Raji (cell line): ENCODE results near the gene DEAF1.

Source experiments
- POLR2A ChIP-seq: IDR thresholded peaks from 2 replicates; pipeline ENCODE4 v1.6.1; 2011; ENCODE audit warnings: low read depth, low read length, control low read depth; ENCODE audit not compliant: insufficient read depth

Gene DEAF1

DNA sequence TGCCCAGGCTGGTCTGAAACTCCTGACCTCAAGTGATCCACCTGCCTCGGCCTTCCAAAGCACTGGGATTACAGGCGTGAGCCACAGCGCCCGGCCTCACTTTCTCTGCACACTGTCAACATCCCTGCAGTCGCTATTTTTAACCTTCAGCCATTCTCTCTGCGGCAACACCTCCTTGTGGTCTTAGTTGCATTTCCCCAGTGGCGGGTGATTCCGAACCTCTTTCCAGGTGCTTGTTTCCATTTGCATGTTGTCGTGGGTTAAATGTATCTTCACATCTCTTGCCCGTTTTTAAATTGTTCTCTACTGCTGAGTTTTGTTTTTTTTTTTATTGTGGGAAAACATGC is 65.8 kb downstream of the DEAF1 start:
- no peak for TF ChIP-seq POLR2A

DNA sequence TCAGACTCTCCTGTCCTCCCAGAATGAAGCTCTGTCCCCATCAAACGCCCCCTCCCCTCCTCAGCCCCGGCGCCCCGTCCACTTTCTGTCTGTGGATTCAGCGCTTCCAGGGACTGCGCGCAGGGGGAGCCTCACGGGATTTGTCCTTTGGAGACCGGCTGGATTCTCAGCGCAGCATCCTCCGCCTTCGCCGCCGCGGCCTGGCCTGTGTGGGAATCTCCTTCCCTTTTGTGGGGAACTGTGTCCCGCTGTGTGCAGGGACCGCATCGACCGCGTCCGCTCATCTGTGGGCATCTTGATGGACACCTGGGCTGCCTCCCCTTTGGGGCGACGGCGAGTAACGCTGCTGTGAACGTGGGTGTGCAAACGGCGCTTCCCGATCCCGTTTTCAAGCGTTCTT is 67.0 kb downstream of the DEAF1 start:
- no peak for TF ChIP-seq POLR2A

DNA sequence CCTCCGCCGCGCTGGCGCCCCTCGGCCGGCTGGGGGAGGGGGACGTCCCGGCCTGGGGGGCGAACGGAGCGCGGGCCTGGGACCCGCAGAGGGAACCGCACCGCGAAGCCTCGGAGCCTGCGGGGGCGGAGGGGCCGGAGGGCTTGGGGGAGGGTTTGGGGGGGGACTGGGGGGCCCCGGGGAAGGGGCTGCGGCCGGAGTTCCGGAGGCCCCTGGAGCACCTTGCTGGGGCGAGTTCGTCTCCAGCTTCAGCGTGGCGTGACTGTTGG is 67.8 kb downstream of the DEAF1 start:
- no peak for TF ChIP-seq POLR2A

DNA sequence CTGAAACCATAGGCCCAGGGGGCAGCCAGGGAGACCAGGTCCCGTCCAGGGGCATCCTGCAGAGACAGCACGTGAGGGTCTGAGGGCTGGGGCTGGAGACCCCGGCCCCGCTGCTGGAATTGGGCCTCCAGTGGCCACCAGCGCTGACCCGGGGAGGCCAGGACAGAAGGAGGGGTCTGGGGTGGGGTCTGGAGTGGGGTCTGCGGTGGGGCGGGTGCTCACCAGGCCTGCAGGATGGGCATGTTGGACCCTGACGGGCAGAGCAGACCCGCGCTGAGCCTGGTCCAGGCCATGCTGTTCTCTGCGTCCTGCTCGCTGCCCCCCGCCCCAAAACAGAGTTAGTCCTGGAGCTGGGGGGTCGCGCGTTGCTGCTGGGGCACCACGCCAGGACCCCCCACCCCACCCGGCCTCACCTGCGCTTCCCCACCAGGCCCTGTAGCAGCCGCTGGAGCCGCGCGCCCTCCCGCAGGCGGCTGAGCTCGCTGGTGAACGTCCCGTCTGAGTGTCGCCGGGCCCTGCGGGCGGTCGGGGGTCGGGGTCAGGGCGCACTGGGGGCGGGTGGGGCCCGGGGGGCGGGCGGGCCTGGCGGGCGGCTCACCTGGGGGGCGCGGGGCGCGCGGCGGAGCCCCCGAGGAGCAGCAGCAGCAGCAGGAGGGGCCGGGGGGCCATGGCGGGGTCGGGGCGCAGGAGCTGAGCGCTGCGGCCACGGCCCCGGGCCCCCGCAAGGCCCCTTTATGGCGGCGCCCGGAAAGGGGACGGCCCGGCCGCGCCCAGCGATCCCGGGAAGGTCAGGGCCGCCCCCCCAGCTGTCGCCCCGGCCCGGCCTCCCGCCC is 68.3 kb downstream of the DEAF1 start, which contains the start of gene SCT:
Gene SCT (minus strand): TSS at position 707 of the 833 bp plus-strand sequence. CDS start 38 bp downstream, at position 669.
- TF ChIP-seq POLR2A = no peak

DNA sequence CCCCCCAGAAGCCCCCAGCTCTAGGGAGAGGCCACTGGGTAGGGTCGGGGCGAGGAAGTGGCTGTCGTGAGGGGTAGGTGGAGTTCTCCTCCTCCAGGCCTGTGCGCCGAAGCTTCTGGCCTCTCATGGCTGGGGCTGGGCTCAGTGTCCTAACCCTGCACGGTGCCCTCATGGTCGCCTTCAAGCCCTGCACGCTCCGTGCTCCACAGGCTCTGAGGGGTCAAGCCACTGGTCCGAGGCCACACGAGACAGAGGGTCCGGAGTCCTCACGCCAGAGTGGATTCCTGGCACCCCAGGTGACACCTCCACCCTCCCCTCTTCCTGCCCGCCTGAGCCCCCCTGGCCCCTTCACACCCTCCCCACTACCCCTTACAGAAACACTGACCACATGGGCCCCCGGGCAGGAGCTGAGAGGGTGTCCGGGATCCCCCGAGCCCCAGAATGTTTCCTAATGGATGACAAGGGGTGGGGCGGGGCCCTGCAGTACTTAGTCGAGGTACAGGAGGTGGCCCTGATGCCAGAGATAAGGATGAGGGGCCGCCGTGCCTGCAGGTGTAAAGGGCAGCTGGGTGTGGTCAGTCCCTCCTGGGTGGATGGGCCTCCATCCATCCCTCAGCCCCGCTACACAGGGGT is 69.3 kb downstream of the DEAF1 start:
- TF ChIP-seq POLR2A = no peak

DNA sequence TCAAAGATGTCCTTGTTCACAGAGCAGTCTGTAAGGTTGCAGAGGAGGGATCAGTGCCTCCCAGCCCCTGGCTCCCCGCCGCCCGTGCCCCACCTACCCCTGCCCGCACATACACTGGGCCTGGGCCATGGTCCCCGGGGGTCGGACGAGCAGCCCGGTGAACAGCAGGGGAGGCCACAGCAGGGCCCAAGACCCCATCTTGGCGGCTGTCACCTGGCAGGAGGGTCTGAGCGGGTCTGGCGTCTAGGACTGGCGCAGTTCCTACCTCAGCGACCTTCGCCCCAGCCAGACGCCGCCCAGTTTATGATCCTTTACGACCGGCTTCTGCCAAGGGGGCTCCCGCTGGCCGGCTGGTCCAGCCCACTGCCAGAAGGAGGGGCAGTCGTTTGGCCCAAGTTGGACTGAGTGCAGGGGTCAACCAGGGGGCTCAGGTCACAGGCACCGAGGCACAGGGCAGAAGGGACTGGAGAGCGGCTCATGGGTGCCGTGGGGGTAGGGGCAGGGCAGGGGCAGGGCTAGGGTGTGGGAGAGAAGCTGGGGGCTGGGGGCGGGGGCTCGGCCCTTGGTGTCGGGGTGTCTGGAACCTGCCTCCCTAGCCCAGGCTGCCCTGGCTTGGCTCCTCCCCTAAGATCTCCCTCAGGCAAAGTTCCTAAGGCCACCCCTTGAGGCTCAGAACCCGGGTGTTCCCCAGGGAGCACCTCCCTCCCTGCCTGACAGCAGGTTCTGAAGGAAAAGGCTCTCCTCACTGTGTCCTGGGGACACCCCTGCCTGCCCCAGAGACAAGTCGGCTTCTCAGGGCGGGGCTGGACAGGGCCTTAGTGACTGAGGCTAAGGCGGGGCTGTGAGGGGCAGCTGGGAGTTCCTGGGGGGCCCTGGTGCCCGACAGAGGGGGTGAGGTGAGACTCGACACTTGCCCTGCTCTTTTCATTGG is 70.1 kb downstream of the DEAF1 start, which contains the start of gene CDHR5:
Gene CDHR5 (minus strand): TSS at position 251 of the 931 bp plus-strand sequence. CDS start 53 bp downstream, at position 198.
- TF ChIP-seq POLR2A = no peak

DNA sequence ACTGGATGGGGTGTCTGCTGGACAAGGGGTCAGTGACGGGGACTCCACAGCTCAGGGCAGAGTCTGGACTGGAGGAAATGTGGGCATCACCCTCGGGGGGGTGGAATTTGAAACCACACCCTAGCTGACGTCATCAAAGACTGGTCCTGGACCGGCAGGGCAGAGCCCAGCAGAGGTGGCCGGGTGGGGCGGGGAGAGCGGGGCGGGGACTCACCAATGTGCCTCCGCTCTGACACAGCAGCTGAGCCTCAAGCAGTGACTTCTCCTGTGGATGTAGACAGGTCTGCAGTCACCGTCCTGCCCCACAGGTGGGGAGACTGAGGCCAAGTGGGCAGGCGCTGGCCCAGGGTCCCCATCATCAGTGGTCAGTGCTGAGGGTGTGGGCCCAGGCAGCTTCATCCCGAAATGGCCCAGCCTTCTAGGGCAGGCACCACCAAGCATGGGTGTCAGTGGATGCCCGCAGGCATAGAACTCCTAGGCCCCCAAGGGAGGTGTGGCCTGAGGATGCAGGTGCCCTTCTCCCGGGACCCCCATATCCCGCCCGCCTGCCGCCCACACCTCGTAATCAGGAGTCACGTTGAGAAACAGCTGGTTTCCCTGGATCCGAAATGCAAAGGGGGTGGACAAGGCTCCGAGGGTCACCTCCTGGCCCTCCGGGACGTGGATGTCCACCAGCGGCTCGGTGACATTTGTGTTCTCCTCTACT is 70.9 kb downstream of the DEAF1 start:
- no peak for TF ChIP-seq POLR2A

DNA sequence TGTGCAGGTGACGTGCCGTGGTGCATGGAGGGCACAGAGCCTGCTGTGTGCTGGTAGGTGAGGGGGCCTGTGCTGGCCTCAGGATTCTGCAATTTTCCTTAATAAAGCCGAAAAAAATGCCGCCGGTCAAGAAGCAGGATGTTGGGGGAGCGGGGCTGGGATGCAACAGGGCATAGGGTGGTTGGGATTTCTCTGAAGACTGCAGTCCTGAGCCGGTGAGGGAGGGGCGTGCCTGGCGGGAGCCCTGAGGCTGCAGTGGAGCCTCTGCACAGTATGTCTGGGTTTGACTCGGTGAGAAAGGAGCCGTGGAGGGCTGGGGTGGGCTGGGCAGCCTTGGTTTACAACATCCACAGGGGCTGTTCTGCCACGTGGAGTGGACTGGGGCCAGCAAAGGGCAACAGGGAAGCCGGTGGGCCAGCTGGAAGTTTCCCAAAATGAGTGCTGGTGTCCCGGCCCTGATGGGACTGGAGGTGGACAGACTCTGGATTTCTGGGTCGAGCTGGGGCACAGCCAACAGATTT is 71.6 kb downstream of the DEAF1 start:
- no peak for TF ChIP-seq POLR2A

DNA sequence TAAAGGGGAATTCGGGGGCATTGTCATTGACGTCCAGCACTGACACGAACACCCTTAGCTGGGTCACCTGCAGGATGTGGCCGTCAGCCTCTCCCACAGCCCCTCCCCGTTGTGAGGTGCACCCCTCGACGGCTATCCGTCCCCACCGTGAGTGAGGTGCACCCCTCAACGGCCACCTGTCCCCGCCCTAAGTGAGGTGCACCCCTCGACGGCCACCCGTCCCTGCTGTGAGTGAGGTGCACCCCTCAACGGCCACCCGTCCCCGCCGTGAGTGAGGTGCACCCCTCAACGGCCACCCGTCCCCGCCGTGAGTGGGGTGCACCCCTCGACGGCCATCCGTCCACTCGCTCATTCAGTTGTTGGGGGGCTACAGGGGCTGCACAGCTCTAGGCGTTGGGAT is 73.2 kb downstream of the DEAF1 start:
- TF ChIP-seq POLR2A = no peak

DNA sequence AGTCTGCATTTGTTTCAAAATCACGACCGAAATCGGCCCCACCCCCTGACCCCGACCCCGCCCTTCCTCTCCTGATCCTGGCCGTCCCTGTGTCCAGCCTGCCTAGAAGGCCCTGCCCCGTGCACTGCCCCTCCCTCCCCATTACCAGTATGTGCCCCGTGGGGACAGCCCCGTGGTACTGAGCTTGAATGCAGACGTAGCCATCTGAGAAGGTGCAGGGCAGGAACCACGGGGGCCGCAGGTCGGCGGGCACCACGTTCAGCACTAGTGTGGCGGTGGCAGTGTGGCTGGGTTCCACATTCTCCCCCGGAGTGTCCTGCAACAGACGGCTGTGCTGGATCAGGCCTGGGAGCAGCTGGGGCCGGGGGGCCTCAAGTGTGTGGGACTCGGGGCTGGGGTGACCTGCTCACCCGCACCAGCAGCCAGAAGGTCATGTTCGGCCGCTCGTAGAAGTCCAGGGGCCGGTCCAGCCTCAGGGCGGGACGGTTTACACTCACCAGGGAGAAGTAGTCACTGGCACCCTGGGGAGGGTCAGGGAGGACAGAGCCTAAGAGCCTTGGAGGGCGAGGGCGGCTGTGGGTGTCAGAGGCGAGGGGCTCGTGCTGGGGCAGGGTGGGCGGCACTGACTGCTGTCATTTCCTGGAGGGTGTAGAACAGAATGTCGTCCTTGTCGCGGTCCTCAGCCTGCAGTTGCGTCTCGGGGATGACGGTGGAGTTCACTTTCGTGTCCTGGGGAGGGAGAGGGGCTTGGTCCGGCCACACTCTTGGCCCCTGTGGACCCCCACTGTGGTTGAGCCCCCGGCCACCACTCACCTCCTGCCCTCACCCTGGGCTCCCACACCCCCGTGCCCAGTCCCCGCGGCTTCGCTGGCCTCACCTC is 73.8 kb downstream of the DEAF1 start:
- TF ChIP-seq POLR2A = no peak

DNA sequence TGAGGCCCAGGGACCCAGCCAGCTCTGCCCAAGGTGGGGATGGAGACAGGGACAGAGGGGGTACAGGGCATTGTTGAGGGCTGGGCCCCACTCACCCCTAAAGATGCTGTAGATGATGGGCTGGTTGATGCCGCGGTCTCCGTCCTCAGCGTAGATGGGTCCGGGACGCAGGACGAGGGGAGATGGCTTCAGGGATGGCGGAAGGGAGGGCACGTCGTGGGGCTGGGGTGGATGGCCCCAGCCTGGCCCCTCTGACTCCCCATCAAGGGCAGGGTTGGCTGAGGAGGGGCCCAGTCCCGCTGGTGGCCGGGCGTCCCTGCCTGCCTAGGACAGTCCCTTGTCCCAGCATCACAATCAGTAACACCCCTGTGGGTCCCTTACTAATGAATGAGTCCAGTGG is 74.8 kb downstream of the DEAF1 start:
- no peak for TF ChIP-seq POLR2A

DNA sequence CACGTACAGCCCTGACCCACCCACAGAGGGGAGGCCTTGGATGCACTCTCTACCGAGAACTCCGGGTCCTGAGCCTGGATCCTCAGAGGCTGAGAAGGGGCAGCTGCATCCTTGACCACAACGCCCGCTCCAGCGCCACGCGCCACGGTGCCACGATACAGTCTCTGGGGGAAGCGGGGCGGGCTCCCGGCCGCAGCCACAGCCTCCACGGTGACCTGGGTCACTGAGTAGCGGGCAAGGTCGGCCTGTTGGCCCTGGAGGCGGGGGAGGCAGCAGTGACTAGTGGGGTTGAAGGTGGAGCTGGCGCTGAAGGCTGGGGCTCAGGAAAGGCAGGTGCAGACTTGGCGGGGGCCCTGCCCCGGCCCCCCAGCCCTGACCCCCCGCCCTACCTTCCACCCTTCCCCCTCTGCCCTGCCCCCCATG is 75.4 kb downstream of the DEAF1 start:
- no peak for TF ChIP-seq POLR2A

DNA sequence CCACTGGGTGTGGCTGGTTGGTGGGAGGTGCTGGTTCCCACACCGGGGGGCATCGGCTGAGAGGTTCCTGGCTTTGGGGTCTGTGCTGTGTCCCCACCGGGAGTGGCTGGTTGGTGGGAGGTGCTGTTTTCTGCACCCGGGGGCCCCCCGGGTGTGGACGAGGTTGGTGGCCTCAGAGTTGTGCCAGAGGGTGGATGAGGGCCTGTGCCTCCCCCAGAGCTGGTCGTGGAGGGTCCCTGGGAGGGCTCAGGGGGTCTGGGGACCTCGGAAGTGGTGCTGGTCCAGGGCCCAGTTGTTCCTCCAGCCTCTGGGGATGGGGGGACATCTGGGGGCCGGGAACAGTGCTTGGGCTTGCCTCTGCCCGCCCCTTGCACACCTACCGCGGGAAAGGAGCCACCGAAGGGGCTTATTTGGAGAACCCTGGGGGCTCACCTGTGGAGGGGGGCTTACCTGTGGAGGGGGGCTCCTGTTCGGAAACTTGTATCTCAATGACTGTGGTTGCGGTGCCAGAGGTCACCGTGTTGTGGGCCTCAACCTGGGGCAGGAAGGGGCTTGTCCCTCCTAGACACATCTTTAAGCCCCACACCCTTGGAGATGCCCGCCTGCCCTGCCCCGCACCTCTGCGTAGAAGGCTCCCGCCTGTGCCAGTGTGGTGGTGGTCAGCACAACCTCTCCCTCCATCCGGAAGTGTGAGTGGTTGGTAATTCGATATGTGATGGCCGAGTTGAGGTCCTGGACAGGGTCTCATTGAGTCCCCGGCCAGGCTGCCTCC is 76.0 kb downstream of the DEAF1 start:
- no peak for TF ChIP-seq POLR2A
